IMR-90 (cell line): ENCODE data around the gene SPAG16.

Experiments used
- BHLHE40 ChIP-seq: fragments of 150-350 bp; IDR thresholded peaks from 2 replicates; pipeline ENCODE4 v1.6.1; 2016; ENCODE audit warnings: mild to moderate bottlenecking, low read depth, low read length
- CEBPB ChIP-seq: IDR thresholded peaks from 2 replicates; pipeline ENCODE4 v1.6.1; 2012; ENCODE audit warnings: low read depth, low read length, improper control_type of control experiment
- CTCF ChIP-seq: conservative IDR thresholded peaks from 2 replicates; pipeline ENCODE4 v1.5.1; 2012; ENCODE audit warnings: mild to moderate bottlenecking, low read depth, low read length, improper control_type of control experiment
- MXI1 ChIP-seq: IDR thresholded peaks from 2 replicates; pipeline ENCODE4 v1.6.1; 2012; ENCODE audit warnings: low read depth, mild to moderate bottlenecking, low read length, moderate library complexity, borderline replicate concordance
- POLR2A ChIP-seq: IDR thresholded peaks from 2 replicates; pipeline ENCODE4 v1.6.1; 2012; ENCODE audit warnings: mild to moderate bottlenecking, low read depth, low read length
- RCOR1 ChIP-seq: IDR thresholded peaks from 2 replicates; pipeline ENCODE4 v1.6.1; 2012; ENCODE audit warnings: mild to moderate bottlenecking, low read length, improper control_type of control experiment; ENCODE audit not compliant: insufficient replicate concordance

GRCh38 chr2:214203744-214204289 lies 919.6 kb downstream of the SPAG16 start:
- TF ChIP-seq CTCF (no peak), MXI1 (no peak), CEBPB (no peak), RCOR1 (no peak), POLR2A (no peak), BHLHE40 (no peak)
